Lower leg skin (tissue), 3 donors: ENCODE results near the gene CADPS2.

Experiments used
- CTCF ChIP-seq, 3 donors: fragments of 450-650 bp; IDR thresholded peaks; one replicate each; pipeline ENCODE4 v1.5.1; 2016; ENCODE audit warnings: antibody characterized with exemption in 3 of 3, mild to moderate bottlenecking in 3 of 3, moderate library complexity in 2 of 3
- POLR2A ChIP-seq, 2 donors: fragments of 450-650 bp; IDR thresholded peaks; one replicate each; pipeline ENCODE4 v1.6.1; 2016 to 2017; ENCODE audit warnings: antibody characterized with exemption in 2 of 2, mild to moderate bottlenecking in 1 of 2, moderate library complexity in 1 of 2

- TF ChIP-seq CTCF (IDR thresholded peaks at IDR 0.05) = no peak
- TF ChIP-seq POLR2A (IDR thresholded peaks at IDR 0.05) = no peak
These were observed 211.2 kb downstream of the CADPS2 start for GRCh38 chr7:122675011-122675410.
